ENCODE measurements around the gene BNIP1.
"Not testable (repeated sequence)": the region's sequence is repeated elsewhere in the genome, so short reads cannot be mapped to it uniquely, and the experiment has no call there.

Gene BNIP1, protein sequence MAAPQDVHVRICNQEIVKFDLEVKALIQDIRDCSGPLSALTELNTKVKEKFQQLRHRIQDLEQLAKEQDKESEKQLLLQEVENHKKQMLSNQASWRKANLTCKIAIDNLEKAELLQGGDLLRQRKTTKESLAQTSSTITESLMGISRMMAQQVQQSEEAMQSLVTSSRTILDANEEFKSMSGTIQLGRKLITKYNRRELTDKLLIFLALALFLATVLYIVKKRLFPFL
- total RNA-seq: 8.6 to 28.0 reads per million in 2 experiments

DNA sequence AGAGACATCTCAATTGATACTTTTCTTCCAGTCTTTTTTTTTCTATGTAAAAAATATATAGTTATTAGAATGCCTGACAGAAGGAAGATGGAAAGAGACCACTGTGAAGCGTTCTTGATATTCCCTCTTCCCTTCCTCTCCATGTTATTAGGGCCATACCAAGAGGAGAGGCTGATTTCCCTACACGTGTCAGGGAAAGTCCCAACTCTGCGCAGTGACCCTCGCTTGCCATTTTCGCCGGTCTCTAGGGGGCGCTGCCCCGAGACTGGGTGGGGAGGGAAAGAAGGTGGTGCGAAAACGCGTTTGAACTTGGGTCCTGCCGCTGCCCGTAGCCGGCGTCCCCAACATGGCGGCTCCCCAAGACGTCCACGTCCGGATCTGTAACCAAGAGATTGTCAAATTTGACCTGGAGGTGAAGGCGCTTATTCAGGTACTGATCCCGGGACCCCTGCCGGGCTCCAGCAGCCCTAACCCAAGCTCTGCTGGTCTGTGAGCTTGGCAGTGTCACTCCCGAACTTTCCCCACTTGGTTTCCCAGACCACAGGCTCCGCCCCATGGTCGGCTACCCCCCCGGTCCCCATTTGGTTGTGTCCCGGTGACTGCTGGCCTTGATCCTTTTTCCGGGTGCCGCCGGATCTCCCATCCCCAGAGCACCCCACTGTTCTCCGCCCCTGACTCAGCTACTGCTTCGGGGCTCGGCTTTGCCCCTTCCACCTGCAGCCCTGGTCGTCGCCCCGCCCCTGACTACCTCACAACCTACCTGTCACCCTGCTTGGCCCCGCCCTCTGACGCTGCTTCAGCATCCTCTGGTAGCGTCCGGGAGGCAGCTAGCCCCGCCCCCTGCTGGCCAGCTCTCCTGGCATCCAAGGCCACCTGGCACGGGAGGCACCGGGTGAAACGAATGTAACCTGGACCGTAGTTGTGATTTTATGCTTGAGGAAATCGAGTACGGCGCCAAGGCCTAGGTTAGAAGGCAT is at the start of gene BNIP1:
Gene BNIP1 (plus strand): TSS at position 332 of the 977 bp plus-strand sequence. CDS start 15 bp downstream, at position 347.
- peak; percentile 95 for DNase-seq (ENCODE audit: low read depth)

DNA sequence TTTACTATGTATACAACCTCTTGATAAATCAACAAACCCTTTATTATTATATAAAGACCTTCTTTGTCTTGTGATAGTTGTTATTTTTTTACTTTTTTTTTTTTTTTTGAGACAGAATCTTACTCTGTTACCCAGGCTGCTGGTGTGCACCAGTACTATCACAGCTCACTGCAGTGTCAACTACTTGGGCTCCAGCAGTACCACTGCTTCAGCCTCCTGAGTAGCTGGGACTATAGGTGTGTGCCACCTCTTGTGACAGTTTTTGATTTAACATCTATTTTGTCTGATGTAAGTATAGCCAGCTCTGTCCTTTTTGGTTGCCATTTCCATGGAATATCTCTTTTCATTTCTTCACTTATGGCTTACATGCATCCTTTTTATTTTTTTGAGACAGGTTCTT is 45.5 kb upstream of the BNIP1 start:
- no peak for DNase-seq (ENCODE audit: low read depth)

DNA sequence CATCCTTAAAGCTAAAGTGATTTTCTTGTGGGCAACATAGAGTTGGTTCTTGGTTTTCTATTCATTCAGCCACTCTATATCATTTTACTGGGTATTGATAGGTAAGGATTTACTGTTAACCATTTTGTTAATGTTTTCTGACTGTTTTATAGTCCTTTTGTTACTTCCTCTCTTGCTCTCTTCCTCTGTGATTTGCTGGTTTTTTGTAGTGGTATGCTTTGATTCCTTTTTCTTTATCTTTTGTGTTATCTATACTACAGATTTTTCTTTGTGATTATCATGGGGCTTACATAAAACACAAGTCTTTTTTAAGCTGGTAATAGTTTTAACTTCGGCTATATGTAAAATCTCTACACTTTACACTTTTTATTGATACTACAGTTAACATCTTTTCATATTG is 44.9 kb upstream of the BNIP1 start:
- no peak for DNase-seq (ENCODE audit: low read depth)

DNA sequence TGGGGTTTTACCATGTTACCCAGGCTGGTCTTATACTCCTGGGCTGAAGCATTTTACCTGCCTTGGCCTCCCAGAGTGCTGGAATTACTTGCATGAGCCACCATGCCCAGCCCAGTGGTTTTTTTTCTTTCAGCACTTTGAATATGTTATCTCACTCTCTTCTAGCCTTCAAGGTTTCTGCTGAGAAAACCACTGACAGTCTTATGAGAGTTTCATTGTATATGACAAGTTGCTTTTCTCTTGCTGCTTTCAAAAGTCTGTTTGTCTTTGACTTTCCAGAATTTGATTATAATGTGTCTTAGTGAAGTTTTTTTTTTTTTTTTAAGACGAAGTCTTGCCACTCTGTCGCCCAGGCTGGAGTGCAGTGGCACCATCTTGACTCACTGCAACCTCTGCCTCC is 43.1 kb upstream of the BNIP1 start:
- no peak for DNase-seq (ENCODE audit: low read depth)

DNA sequence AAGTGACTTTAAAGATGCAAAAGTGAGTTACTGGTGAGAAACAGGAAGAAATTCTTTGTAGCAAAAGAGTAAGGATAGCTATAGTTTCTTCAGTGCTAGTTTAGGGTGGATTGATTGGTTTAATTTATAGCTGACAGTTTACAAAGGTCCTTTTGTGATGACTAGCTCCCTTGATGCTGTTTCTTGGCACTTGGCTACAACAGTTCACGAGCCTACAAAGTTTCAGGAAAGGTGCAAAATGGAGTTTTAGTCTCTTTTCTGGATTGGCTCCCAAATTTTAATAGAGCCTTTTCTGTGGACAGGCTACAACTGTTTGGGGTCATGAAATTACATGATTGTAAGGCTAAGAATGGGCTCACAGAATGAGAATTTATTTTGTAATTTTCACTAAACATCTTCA is 40.9 kb upstream of the BNIP1 start:
- no peak for DNase-seq (ENCODE audit: low read depth)

DNA sequence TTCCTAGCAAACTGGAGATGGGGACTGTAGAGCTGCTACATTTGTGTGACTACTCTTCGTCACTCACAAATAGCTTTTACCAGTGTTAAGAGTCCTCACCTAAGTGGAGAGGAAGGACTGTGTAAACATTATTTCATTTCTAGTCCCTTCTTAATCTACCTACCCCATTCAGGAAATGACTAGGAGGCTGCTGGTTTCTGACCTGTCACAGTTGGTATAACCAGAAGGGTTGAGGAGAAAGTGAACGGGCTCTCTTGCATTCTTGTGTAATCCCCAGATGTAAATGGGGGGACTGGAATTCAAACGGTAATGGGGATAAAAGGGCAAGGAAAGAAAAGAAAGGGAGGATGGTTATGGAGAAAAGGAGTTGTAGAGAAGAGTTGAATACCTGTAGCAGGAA is 35.4 kb upstream of the BNIP1 start:
- DNase-seq (ENCODE audit: low read depth): no peak

DNA sequence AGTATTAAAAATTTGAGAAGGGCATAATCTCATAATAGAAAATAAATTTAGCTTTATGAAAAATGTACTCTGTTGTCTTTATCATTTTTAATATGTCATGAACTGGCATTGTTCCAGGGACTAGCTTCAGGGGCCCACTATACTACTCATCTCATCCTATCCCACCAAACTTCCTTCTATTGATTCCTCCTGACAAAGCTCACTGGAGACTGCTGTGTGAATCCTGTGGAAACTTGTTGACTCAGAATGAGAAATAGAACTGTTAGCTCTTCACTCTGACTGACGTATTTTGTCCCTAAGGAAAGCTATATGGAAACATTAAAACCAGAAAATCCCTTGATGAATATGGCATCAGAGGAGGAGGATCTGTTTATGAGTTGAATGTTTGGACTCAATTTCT is 29.8 kb upstream of the BNIP1 start:
- DNase-seq (ENCODE audit: low read depth): no peak

DNA sequence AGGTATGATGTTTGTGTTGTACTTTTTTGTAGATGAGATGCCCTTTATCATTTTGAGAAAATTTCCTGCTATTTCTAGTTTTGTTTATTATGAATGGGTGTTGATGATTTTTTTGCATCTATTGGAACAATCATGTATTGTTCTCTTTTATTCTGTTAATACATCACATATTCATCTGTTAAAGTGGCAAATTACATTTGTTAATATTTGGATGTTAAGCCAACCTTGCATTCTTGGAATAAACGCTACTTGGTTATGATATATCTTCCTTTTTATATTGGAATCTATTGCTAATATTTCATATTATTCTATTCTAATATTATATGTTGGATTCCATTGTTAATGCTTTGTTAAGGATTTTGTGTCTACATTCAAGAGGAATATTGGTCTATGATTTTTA is 24.6 kb upstream of the BNIP1 start:
- DNase-seq (ENCODE audit: low read depth): no peak

DNA sequence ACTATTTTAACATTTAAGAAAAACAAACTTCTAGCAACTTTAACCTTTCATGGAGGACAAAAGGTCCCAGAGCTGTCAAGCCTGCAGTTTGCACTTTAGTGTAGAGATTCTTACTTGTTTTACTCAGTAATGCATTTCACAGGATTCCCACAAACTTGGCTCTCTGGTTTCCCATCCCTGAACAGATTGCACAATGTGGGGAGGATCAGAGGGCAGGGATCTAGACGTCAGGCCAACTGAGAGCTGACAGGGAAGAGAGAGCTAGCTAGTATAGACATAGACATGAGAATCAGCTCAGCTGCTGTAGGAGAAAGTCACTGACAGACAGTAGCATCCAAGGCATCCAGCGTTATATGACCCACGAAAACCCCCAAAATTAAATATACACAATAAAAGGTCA is 20.9 kb upstream of the BNIP1 start:
- DNase-seq (ENCODE audit: low read depth): no peak

DNA sequence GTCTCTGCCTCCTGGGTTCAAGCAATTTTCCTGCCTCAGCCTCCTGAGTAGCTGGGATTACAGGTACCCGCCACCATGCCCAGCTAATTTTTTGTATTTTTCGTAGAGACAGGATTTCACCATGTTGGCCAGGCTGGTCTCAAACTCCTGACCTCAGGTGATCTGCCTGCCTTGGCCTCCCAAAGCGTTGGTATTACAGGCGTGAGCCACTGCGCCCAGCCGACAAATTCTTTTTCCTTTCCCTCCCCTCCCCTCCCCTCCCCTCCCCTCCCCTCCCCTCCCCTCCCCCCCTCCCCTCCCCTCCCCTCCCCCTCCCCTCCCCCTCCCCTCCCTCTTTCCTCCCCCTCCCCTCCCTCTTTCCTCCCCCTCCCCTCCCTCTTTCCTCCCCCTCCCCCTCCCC is 12.2 kb upstream of the BNIP1 start:
- DNase-seq (ENCODE audit: low read depth): not testable (repeated sequence)

DNA sequence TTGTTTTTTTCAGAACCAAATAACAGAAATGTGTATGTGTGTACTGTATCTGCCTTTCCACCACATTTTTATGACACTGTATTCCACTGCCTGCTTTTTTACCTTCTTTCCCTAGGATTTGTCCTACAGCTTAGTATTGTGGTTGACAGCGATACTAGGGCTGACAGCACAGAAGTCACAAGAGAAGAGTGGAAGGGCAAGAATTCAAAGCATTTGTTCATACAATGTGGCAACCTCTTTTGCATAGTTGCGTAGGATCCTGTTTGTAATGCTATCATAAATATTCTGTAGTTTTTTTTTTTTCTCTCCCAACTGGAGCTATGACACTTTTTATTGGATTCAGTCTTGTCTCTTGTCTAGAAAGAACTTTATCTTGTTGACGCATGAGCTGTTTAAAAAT is 5.6 kb upstream of the BNIP1 start:
- DNase-seq (ENCODE audit: low read depth): no peak

DNA sequence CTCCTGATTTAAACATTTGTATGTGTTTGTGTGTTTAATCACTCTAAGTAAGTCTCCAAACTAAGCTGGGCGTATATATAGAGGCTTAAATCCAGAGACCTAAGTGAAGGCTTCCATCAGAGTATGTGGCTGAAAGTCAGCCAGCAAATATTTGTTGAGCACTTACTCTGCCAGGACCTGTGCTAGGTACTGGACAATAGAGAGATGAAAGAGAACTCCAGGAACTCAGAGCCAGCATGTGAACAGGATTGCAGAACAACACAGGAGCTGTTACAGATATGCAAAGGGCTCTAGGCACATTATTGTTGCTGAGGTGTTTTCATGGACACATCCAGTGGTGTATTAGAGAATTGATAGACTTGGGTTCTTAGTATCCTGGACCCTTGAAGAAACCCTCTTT is 4.7 kb upstream of the BNIP1 start:
- DNase-seq (ENCODE audit: low read depth): no peak

DNA sequence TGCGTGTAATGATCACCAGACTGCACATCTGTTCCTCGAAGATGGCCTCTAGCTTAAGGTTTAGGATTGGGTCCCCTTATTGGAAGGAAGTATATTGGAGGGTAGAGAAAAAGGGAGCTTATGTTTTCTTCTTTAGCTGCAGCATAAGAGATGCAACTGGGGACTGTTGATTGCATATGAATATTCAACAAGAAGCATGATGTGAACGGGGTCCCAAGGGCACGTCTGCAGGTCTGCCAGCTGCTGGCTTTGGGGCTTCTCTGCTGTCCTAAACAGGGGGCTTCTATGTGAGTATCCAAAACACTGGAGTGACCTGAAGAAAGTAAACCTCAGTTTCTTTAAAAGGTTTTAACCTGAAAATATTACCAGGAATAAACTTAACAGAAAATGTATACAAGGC is 3.6 kb upstream of the BNIP1 start:
- DNase-seq (ENCODE audit: low read depth): no peak

DNA sequence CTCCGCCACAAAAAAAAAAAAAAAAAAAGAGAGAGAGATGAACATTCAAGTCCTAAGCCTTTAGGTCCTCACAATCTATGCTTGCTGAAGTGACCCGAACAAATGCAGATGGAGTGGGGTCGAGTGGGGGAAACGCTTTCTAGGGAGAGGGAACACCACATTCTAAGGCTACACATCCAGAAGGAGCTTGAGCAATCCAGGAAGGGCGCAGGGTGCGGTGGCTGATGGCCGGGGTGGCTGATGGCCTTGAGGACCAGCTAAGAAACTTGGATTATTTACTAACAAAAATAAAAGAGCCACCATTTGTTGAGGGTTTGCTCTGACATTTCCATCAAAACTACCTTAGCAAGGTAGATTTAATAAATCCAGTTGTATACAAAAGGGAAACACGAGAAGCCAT is 764 bp upstream of the BNIP1 start:
- no peak for DNase-seq (ENCODE audit: low read depth)

DNA sequence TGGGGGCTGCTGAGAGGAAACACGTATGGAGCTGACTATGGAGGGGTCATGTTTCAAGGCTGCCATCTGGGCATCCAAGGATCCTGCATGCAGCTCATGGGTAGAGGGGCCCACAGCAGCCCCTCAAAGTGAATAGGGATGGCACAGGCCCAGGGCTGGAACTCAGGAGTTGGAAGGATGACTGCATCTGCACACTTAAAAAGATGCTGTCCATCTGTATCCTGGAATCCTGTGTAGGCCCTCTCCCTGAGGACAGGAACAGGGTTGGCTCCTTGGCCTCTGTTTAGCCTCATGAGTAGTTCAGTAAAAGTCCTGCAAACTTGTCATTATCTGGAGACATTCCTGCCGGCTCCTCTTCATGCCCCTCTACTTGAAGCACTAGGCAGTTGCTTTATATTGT is 4.0 kb downstream of the BNIP1 start:
- no peak for DNase-seq (ENCODE audit: low read depth)

DNA sequence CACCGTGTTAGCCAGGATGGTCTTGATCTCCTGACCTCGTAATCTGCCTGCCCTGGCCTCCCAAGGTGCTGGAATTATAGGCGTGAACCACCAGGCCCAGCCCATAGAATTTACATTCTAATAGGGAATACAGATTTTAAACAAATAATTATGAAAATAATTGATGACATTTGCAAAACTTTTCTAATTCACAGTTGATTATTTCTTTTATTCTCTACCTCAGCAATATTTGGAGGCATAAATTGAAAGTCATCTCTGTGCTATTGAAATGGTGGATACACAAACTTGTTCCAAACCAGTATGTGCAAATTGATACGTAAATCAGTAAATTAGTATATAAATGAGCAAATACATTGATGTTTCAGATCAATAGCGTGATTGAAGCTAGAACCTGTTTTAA is 8.2 kb downstream of the BNIP1 start:
- no peak for DNase-seq (ENCODE audit: low read depth)

DNA sequence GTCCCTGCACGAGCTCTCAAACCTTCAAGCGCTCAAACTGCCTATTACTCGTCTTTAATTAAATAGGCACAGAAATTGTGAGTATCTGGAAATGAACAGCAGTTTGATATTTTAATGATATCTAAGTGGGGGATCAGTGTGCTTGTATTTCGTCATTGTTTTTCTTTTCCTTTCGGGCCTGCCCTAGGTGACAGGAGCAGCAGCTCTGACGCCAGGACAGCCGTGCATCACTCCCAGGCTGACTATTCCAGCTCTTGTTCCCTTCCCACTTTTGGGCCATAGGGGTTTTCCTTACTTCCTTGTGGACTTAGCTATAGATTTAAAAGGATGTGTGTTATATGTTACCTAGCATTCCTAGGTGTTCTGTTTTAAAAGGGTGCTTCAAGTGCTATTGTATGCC is 9.5 kb downstream of the BNIP1 start:
- DNase-seq (ENCODE audit: low read depth): no peak

DNA sequence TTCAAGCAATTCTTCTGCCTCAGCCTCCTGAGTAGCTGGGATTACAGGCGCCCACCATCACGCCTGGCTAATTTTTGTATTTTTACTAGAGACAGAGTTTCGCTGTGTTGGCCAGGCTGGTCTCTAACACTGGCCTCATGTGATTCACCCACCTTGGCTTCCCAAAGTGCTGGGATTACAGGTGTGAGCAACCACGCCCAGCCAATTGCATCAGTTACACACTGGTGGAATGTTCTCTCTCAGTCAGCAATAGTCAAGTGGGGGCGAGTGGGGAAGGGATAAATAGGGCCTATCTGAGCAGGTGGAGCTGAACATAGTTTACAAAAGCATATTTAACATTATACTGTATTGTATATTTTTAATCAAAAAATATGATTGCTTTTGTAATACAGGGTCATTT is 10.3 kb downstream of the BNIP1 start:
- DNase-seq (ENCODE audit: low read depth): not testable (repeated sequence)

DNA sequence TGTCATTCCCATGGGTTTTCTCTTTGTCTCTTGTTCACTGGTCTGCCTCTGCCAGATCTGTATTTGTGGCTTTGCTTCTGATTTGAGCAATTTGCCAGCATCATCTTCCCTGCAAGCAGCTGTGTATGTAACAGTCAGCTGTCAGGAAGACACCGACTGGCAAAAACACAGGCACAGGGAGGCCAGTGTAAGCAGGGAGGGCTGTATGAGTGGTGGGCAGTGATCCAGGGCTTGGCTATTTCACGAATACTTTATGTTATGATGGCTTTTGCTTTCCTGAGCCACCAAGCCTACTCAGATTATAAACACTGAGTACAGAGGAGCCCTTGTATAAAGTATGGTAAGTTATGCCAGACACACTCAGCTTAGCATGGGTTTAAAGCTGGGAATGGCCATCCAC is 11.6 kb downstream of the BNIP1 start:
- DNase-seq (ENCODE audit: low read depth): no peak

DNA sequence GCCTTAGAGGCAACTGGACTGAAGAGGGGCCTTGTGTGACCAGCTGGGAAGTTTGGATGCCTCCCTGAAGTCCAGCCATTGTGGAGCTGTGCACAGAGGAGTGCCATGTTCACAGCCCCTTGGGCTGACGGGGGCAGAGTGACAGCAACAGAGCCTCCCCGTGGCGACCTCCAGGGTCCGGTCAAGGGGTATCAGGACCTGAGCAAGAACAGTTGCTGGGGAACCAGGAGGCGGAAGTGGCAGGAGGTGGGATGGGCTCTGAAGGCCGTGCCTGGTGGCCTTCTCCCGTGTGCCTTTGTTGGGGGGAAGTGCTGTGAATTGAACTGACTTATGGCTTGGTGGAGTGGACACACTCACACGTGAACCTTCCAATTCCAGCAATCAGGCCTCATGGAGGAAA is 14.0 kb downstream of the BNIP1 start:
- no peak for DNase-seq (ENCODE audit: low read depth)

DNA sequence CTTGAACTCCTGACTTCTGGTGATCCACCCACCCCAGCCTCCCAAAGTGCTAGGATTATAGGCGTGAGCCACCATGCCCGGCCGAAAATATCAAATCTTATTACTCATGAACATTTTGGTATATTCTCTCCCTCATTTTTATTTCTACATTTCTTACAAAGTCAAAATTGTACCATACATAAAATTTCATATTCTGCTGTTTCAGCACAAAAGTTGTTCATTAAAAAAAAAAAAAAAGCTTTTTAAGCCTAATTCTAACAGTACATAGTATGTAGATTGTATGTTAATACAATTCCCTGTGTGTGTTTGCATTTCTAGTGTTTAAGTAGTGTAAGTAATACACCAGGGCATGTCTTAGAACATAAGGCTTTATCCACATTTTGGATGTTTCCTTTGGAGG is 14.9 kb downstream of the BNIP1 start:
- no peak for DNase-seq (ENCODE audit: low read depth)

DNA sequence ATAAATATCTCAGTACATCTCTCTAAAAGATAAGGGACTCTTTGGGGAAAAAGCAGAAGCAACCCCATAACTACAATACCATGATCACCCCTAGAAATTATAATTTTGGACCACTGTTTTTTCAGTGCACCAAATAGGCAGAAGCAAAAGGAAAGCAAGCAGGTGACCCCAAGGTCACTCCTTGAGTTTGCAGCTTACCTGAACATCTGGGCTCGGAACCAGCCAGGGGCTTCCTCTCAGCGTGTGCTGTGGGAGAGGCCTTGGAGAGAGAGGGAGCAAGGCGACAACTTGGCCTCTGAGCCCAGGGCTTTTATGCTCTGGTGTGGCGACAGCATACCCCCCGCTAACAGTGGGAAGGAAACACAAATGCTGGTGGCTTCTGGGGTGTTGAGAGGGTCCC is 16.8 kb downstream of the BNIP1 start:
- DNase-seq (ENCODE audit: low read depth): no peak

DNA sequence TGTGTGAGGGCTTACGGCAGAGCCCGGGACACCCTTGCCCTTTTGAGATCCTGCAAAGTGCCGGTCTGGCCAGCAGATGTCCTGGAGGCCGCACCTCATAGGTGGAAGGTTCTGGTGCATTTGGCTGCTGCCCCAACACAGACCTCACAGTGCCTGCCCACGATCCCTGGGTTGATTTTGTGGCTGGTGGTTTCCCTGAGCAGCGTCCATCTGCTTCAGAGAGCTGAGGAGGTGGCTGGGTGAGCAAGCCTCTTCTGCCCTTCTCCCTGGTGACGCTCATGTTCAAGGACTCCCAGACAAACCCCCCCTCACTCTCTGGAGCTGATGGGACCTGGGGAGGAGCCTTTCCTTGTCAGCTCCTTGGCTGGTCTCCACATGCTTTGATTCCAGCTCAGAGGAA is 18.9 kb downstream of the BNIP1 start:
- DNase-seq (ENCODE audit: low read depth): no peak
